ENCODE data around the gene MEIS1. TPM values are rescaled to one million over a fixed set of nuclear protein-coding genes. Genes with fewer than 3 reads are reported as not detected.

Gene MEIS1
- total RNA-seq, 1 donor from 2014 or later = 3.4 TPM

GRCh38 chr2:66525606-66526005 is 90.7 kb downstream of the MEIS1 start:
- Histone ChIP-seq H3K4me3 (ENCODE audit: insufficient read depth, low read depth, low read length) (no peak overlapping the region), H3K9me3 (ENCODE audit: insufficient read depth, low read depth, low read length) (no peaks in the 10 kb centered on the region), H3K4me2 (ENCODE audit: low read length) (no peak overlapping the region), H4K20me1 (ENCODE audit: insufficient read depth, low read length) (peaks cover 6% of the 10 kb centered on the region), H3K9ac (ENCODE audit: low read length) (no peak overlapping the region), H3K79me2 (ENCODE audit: insufficient read depth, low read length) (no peaks in the 10 kb centered on the region), H3K36me3 (ENCODE audit: insufficient read depth, low read length) (peaks cover 3% of the 10 kb centered on the region), H2AFZ (ENCODE audit: low read depth, low read length) (no peak overlapping the region), H3K4me1 (ENCODE audit: insufficient read depth, low read length) (no peaks in the 10 kb centered on the region), H3K27me3 (ENCODE audit: insufficient read depth, low read length) (no peaks in the 10 kb centered on the region), H3K27ac (ENCODE audit: low read depth, low read length) (no peak overlapping the region)
- Mint-ChIP-seq H3K27me3 (ENCODE audit: low read depth, unreplicated experiment) (peaks cover 10% of the 10 kb centered on the region), H3K27ac (ENCODE audit: unreplicated experiment) (no peak overlapping the region), H3K9me3 (ENCODE audit: unreplicated experiment) (peaks cover 4% of the 10 kb centered on the region), H3K4me1 (ENCODE audit: low read depth, unreplicated experiment) (no peaks in the 10 kb centered on the region), H3K4me3 (ENCODE audit: unreplicated experiment) (no peak overlapping the region), H3K36me3 (ENCODE audit: low read depth, unreplicated experiment) (no peaks in the 10 kb centered on the region)
- DNase-seq (ENCODE audit: low read depth) = no peak
- no peak for TF ChIP-seq CTCF (IDR thresholded peaks at IDR 0.05; ENCODE audit: insufficient read depth, low read depth, low read length)
- TF ChIP-seq EZH2 (IDR thresholded peaks at IDR 0.05; ENCODE audit: insufficient read depth, low read length) = no peak
- FAIRE-seq = no peak

GRCh38 chr2:66526180-66526579 is 91.3 kb downstream of the MEIS1 start:
- Histone ChIP-seq H3K4me3 (ENCODE audit: insufficient read depth, low read depth, low read length) (no peak overlapping the region), H3K4me1 (ENCODE audit: insufficient read depth, low read length) (no peaks in the 10 kb centered on the region), H3K9ac (ENCODE audit: low read length) (no peak overlapping the region), H3K36me3 (ENCODE audit: insufficient read depth, low read length) (no peaks in the 10 kb centered on the region), H3K27me3 (ENCODE audit: insufficient read depth, low read length) (no peaks in the 10 kb centered on the region), H3K4me2 (ENCODE audit: low read length) (no peak overlapping the region), H3K79me2 (ENCODE audit: insufficient read depth, low read length) (no peaks in the 10 kb centered on the region), H3K27ac (ENCODE audit: low read depth, low read length) (no peak overlapping the region), H3K9me3 (ENCODE audit: insufficient read depth, low read depth, low read length) (no peaks in the 10 kb centered on the region), H2AFZ (ENCODE audit: low read depth, low read length) (no peak overlapping the region), H4K20me1 (ENCODE audit: insufficient read depth, low read length) (peaks cover 6% of the 10 kb centered on the region)
- peaks cover 10% of the 10 kb centered on the region for H3K27me3 Mint-ChIP-seq (ENCODE audit: low read depth, unreplicated experiment)
- H3K4me3 Mint-ChIP-seq (ENCODE audit: unreplicated experiment) = no peak overlapping the region
- H3K4me1 Mint-ChIP-seq (ENCODE audit: low read depth, unreplicated experiment) = no peaks in the 10 kb centered on the region
- H3K36me3 Mint-ChIP-seq (ENCODE audit: low read depth, unreplicated experiment) = no peaks in the 10 kb centered on the region
- no peak overlapping the region for H3K27ac Mint-ChIP-seq (ENCODE audit: unreplicated experiment)
- no peak for TF ChIP-seq EZH2 (IDR thresholded peaks at IDR 0.05; ENCODE audit: insufficient read depth, low read length)
- no peak for TF ChIP-seq CTCF (IDR thresholded peaks at IDR 0.05; ENCODE audit: insufficient read depth, low read depth, low read length)
- DNase-seq (ENCODE audit: low read depth) = no peak
- H3K9me3 Mint-ChIP-seq (ENCODE audit: unreplicated experiment) = peaks cover 4% of the 10 kb centered on the region
- FAIRE-seq = no peak

GRCh38 chr2:66528974-66529724 is 94.2 kb downstream of the MEIS1 start:
- H3K4me1 Mint-ChIP-seq (ENCODE audit: low read depth, unreplicated experiment) = no peaks in the 10 kb centered on the region
- Histone ChIP-seq H3K4me3 (ENCODE audit: insufficient read depth, low read depth, low read length) (no peak overlapping the region), H2AFZ (ENCODE audit: low read depth, low read length) (no peak overlapping the region), H3K36me3 (ENCODE audit: insufficient read depth, low read length) (no peaks in the 10 kb centered on the region), H3K9me3 (ENCODE audit: insufficient read depth, low read depth, low read length) (no peaks in the 10 kb centered on the region), H3K27ac (ENCODE audit: low read depth, low read length) (no peak overlapping the region), H3K79me2 (ENCODE audit: insufficient read depth, low read length) (no peaks in the 10 kb centered on the region), H3K4me1 (ENCODE audit: insufficient read depth, low read length) (no peaks in the 10 kb centered on the region), H3K4me2 (ENCODE audit: low read length) (no peak overlapping the region), H3K9ac (ENCODE audit: low read length) (no peak overlapping the region), H4K20me1 (ENCODE audit: insufficient read depth, low read length) (no peaks in the 10 kb centered on the region), H3K27me3 (ENCODE audit: insufficient read depth, low read length) (no peaks in the 10 kb centered on the region)
- TF ChIP-seq CTCF (IDR thresholded peaks at IDR 0.05; ENCODE audit: insufficient read depth, low read depth, low read length) (no peak), EZH2 (IDR thresholded peaks at IDR 0.05; ENCODE audit: insufficient read depth, low read length) (no peak)
- H3K9me3 Mint-ChIP-seq (ENCODE audit: unreplicated experiment) = peaks cover 4% of the 10 kb centered on the region
- H3K4me3 Mint-ChIP-seq (ENCODE audit: unreplicated experiment) = no peak overlapping the region
- H3K36me3 Mint-ChIP-seq (ENCODE audit: low read depth, unreplicated experiment) = no peaks in the 10 kb centered on the region
- no peak overlapping the region for H3K27ac Mint-ChIP-seq (ENCODE audit: unreplicated experiment)
- DNase-seq (ENCODE audit: low read depth) (no peak), FAIRE-seq (no peak)
- peaks cover 8% of the 10 kb centered on the region for H3K27me3 Mint-ChIP-seq (ENCODE audit: low read depth, unreplicated experiment)

All from astrocyte (in vitro differentiated cells and primary cell).